Astrocyte (in vitro differentiated cells and primary cell): ENCODE data around the gene CSNK1A1L. TPM values are rescaled to one million over a fixed set of nuclear protein-coding genes. Genes with fewer than 3 reads are reported as not detected.

Source experiments
- DNase-seq: peaks from one replicate; pipeline ENCODE4 v3.0.0-alpha.2; 2010; ENCODE audit warnings: low read depth
- FAIRE-seq: peaks from 2 replicates; lab custom pipeline; 2011; peaks lifted over from hg19 to GRCh38; lab: Jason Lieb, UNC
- H2AFZ ChIP-seq: 2 replicates; pipeline ENCODE4 v1.6.0; 2012; ENCODE audit warnings: low read depth, low read length, inconsistent platforms
- H3K27ac ChIP-seq: 2 replicates; pipeline ENCODE4 v1.5.1; 2011; ENCODE audit warnings: low read depth, low read length, inconsistent platforms
- H3K27me3 ChIP-seq: 2 replicates; pipeline ENCODE4 v1.6.0; 2011; ENCODE audit warnings: low read length, inconsistent platforms; ENCODE audit not compliant: insufficient read depth
- H3K36me3 ChIP-seq: 2 replicates; pipeline ENCODE4 v1.5.1; 2011; ENCODE audit warnings: low read length, inconsistent platforms; ENCODE audit not compliant: insufficient read depth
- H3K4me1 ChIP-seq: 2 replicates; pipeline ENCODE4 v1.5.1; 2011; ENCODE audit warnings: low read length, inconsistent platforms; ENCODE audit not compliant: insufficient read depth
- H3K4me2 ChIP-seq: 2 replicates; pipeline ENCODE4 v1.6.0; 2012; ENCODE audit warnings: low read length, inconsistent platforms
- H3K4me3 ChIP-seq: 2 replicates; pipeline ENCODE4 v1.5.1; 2011; ENCODE audit warnings: low read depth, mild to moderate bottlenecking, low read length, inconsistent platforms; ENCODE audit not compliant: insufficient read depth
- H3K79me2 ChIP-seq: 2 replicates; pipeline ENCODE4 v1.6.0; 2012; ENCODE audit warnings: mild to moderate bottlenecking, low read length, inconsistent platforms; ENCODE audit not compliant: insufficient read depth
- H3K9ac ChIP-seq: 2 replicates; pipeline ENCODE4 v1.6.0; 2012; ENCODE audit warnings: mild to moderate bottlenecking, low read length, inconsistent platforms
- H3K9me3 ChIP-seq: 2 replicates; pipeline ENCODE4 v1.5.1; 2012; ENCODE audit warnings: low read depth, mild to moderate bottlenecking, low read length, inconsistent platforms; ENCODE audit not compliant: insufficient read depth
- H4K20me1 ChIP-seq: 2 replicates; pipeline ENCODE4 v1.6.0; 2012; ENCODE audit warnings: low read length, inconsistent platforms; ENCODE audit not compliant: insufficient read depth
- H3K27ac Mint-ChIP-seq: one replicate; pipeline ENCODE4 v1.8.0; 2021; ENCODE audit warnings: mild to moderate bottlenecking, mixed read lengths; ENCODE audit not compliant: unreplicated experiment
- H3K27me3 Mint-ChIP-seq: one replicate; pipeline ENCODE4 v1.8.0; 2021; ENCODE audit warnings: low read depth, mixed read lengths; ENCODE audit not compliant: unreplicated experiment
- H3K36me3 Mint-ChIP-seq: one replicate; pipeline ENCODE4 v1.8.0; 2021; ENCODE audit warnings: low read depth, mixed read lengths; ENCODE audit not compliant: unreplicated experiment
- H3K4me1 Mint-ChIP-seq: one replicate; pipeline ENCODE4 v1.8.0; 2021; ENCODE audit warnings: low read depth, mixed read lengths; ENCODE audit not compliant: unreplicated experiment
- H3K4me3 Mint-ChIP-seq: one replicate; pipeline ENCODE4 v1.8.0; 2021; ENCODE audit warnings: mild to moderate bottlenecking, moderate library complexity, mixed read lengths; ENCODE audit not compliant: unreplicated experiment
- H3K9me3 Mint-ChIP-seq: one replicate; pipeline ENCODE4 v1.8.0; 2021; ENCODE audit warnings: mild to moderate bottlenecking, mixed read lengths; ENCODE audit not compliant: unreplicated experiment
- EZH2 ChIP-seq: IDR thresholded peaks from 2 replicates; pipeline ENCODE4 v1.6.1; 2012; ENCODE audit warnings: mild to moderate bottlenecking, low read length, inconsistent platforms; ENCODE audit not compliant: insufficient read depth
- total RNA-seq: library from RNA; stranded (reverse); gene quantifications from 2 replicates; pipeline ENCODE4 v1.2.1, GENCODE V29; 2021
- TF ChIP-seq, protein P1 (sequence below): IDR thresholded peaks from 2 replicates; pipeline ENCODE4 v1.5.1; 2011; ENCODE audit warnings: low read depth, mild to moderate bottlenecking, inconsistent platforms, low read length, moderate library complexity; ENCODE audit not compliant: insufficient read depth

CSNK1A1L gene
- total RNA-seq, 1 donor from 2014 or later: not detected

DNA sequence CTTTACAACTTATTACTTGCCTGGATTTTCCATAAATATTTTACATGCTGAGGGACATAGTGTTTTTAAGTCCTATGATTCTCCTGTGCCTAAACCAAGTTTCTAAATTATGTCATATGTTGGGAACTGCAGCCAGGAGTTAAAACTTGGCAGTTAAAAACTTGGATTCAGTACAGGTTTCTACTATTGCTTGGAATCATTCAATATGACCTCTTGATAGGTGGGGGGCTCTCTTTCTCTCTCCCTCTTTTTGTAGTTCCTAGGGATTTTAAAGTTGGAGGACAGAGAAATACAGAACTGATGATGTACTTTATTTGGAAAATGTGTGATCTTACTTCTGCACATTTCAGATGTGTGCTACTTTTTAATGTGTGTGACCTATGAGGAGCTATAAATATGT, 4.7 kb downstream of the CSNK1A1L start:
- no peak for FAIRE-seq

DNA sequence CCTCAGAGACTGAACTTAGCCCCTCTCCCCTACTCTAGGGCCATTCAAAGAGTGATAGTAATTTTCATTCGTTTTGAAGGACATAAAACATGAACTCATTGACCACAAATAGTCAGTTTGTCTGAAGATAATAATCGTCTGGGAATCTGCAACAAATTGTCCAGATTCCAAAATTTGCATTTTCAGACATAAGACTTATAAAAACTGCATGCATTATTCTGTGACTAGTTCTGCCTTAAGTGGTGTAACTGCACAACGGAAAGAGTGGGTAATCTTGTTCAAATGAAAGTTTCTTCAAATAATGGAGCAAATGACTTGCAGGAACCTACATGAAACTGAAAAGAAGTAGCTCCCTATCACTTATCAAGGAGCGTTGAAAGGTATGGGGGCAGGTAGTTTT, 8.4 kb downstream of the CSNK1A1L start:
- Histone ChIP-seq H3K4me2 (no peak overlapping the region), H3K79me2 (no peaks in the 10 kb centered on the region), H3K36me3 (no peaks in the 10 kb centered on the region), H3K27me3 (no peaks in the 10 kb centered on the region), H3K27ac (no peak overlapping the region), H3K4me1 (no peaks in the 10 kb centered on the region), H4K20me1 (no peaks in the 10 kb centered on the region), H3K9me3 (no peaks in the 10 kb centered on the region), H3K9ac (no peak overlapping the region), H2AFZ (no peak overlapping the region), H3K4me3 (no peak overlapping the region)
- H3K4me1 Mint-ChIP-seq: peaks cover 3% of the 10 kb centered on the region
- H3K36me3 Mint-ChIP-seq: no peaks in the 10 kb centered on the region
- no peak overlapping the region for H3K4me3 Mint-ChIP-seq
- no peaks in the 10 kb centered on the region for H3K9me3 Mint-ChIP-seq
- TF ChIP-seq, protein P1, sequence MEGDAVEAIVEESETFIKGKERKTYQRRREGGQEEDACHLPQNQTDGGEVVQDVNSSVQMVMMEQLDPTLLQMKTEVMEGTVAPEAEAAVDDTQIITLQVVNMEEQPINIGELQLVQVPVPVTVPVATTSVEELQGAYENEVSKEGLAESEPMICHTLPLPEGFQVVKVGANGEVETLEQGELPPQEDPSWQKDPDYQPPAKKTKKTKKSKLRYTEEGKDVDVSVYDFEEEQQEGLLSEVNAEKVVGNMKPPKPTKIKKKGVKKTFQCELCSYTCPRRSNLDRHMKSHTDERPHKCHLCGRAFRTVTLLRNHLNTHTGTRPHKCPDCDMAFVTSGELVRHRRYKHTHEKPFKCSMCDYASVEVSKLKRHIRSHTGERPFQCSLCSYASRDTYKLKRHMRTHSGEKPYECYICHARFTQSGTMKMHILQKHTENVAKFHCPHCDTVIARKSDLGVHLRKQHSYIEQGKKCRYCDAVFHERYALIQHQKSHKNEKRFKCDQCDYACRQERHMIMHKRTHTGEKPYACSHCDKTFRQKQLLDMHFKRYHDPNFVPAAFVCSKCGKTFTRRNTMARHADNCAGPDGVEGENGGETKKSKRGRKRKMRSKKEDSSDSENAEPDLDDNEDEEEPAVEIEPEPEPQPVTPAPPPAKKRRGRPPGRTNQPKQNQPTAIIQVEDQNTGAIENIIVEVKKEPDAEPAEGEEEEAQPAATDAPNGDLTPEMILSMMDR: no peak
- TF ChIP-seq EZH2: no peak
- no peak for FAIRE-seq
- H3K27ac Mint-ChIP-seq: peak overlapping the region; percentile 77
- peak; percentile 86 for DNase-seq
- H3K27me3 Mint-ChIP-seq: no peaks in the 10 kb centered on the region

More for the DNA sequence above, 4.7 kb downstream of the CSNK1A1L start:
- Mint-ChIP-seq H3K4me3 (no peak overlapping the region), H3K4me1 (peaks cover 3% of the 10 kb centered on the region), H3K36me3 (no peaks in the 10 kb centered on the region), H3K27me3 (no peaks in the 10 kb centered on the region), H3K9me3 (no peaks in the 10 kb centered on the region), H3K27ac (no peak overlapping the region)
- H3K9me3 ChIP-seq: no peaks in the 10 kb centered on the region
- no peak overlapping the region for H3K4me3 ChIP-seq
- H4K20me1 ChIP-seq: no peaks in the 10 kb centered on the region
- no peaks in the 10 kb centered on the region for H3K4me1 ChIP-seq
- H2AFZ ChIP-seq: no peak overlapping the region
- H3K27ac ChIP-seq: no peak overlapping the region
- H3K79me2 ChIP-seq: no peaks in the 10 kb centered on the region
- DNase-seq: no peak
- TF ChIP-seq, protein P1: no peak
- no peak for TF ChIP-seq EZH2
- H3K27me3 ChIP-seq: no peaks in the 10 kb centered on the region
- no peak overlapping the region for H3K4me2 ChIP-seq
- no peak overlapping the region for H3K9ac ChIP-seq
- H3K36me3 ChIP-seq: no peaks in the 10 kb centered on the region

GRCh38 chr13:37094840-37095239, 10.6 kb downstream of the CSNK1A1L start:
- H3K27me3 ChIP-seq: no peaks in the 10 kb centered on the region
- no peaks in the 10 kb centered on the region for H3K36me3 Mint-ChIP-seq
- H3K4me1 Mint-ChIP-seq: peaks cover 3% of the 10 kb centered on the region
- TF ChIP-seq EZH2: no peak
- TF ChIP-seq, protein P1: no peak
- H3K27me3 Mint-ChIP-seq: no peaks in the 10 kb centered on the region
- no peak overlapping the region for H2AFZ ChIP-seq
- H3K27ac ChIP-seq: no peak overlapping the region
- no peak for FAIRE-seq
- H3K79me2 ChIP-seq: no peaks in the 10 kb centered on the region
- no peaks in the 10 kb centered on the region for H3K9me3 ChIP-seq
- no peaks in the 10 kb centered on the region for H3K36me3 ChIP-seq
- H3K4me2 ChIP-seq: no peak overlapping the region
- H3K4me3 ChIP-seq: no peak overlapping the region
- no peaks in the 10 kb centered on the region for H4K20me1 ChIP-seq
- no peaks in the 10 kb centered on the region for H3K9me3 Mint-ChIP-seq
- H3K27ac Mint-ChIP-seq: no peak overlapping the region
- no peaks in the 10 kb centered on the region for H3K4me1 ChIP-seq
- DNase-seq: no peak
- H3K9ac ChIP-seq: no peak overlapping the region
- no peak overlapping the region for H3K4me3 Mint-ChIP-seq
